Transverse colon (tissue), 3 donors: ENCODE data around the gene DAND5.

Experiments used
- EP300 ChIP-seq: sonication (generic); formaldehyde crosslinking; IDR thresholded peaks from one replicate; pipeline ENCODE4 v1.6.1; 2017; ENCODE audit warnings: antibody characterized with exemption, low read depth
- POLR2A ChIP-seq: fragments of 450-650 bp; IDR thresholded peaks from one replicate; pipeline ENCODE4 v1.6.1; 2016; ENCODE audit warnings: antibody characterized with exemption, mild to moderate bottlenecking, moderate library complexity
- TF ChIP-seq, protein P1 (sequence below), 5 experiments: fragments of 200-600 bp in 3 of 5; fragments of 450-650 bp in 2 of 5; sonication (generic) in 3 of 5; IDR thresholded peaks; 1 replicate in 2 of 5; 2 replicates in 3 of 5; pipeline ENCODE4 v1.5.1; 2016 to 2017; ENCODE audit warnings: antibody characterized with exemption in 5 of 5, inconsistent platforms in 3 of 5, mild to moderate bottlenecking in 2 of 5, moderate library complexity in 1 of 5

DNA sequence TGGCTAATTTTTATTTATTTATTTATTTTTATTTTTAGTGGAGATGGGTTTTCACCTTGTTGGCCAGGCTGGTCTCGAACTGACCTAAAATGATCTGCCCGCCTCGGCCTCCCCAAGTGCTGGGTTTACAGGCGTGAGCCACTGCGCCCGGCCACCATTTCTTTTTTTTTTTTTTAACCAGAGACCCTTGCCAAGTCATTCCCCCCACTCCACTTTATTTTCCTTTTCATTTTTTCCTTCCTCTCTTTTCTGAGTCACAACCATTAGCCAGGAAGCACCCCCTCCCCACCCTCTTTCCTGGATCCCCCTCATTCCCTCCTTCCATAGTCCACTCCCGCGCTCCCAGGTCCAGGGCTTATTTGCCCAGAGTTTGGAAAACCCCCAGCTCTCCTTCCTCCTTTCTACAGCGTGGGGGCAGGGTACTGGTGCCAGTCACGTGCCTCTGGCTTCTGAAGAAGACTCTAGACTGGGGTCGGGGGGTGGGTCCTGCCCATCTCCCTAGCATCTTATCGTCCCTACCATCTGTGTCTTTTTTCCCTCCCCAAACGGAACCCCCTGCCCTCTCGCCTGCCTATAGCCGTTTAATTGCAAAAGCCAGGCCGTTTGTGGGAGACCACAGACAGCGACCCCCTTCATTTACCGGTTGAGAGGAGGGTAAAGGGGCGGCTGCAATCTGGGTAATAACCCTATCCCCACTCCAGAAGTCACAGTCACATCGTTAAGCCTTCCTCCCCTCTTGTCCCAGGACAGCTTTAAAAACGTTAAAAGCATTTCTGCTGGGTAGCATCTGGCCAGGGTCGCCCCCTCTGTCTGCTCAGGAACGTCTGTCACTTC lies 32.1 kb upstream of the DAND5 start:
- TF ChIP-seq, protein P1, sequence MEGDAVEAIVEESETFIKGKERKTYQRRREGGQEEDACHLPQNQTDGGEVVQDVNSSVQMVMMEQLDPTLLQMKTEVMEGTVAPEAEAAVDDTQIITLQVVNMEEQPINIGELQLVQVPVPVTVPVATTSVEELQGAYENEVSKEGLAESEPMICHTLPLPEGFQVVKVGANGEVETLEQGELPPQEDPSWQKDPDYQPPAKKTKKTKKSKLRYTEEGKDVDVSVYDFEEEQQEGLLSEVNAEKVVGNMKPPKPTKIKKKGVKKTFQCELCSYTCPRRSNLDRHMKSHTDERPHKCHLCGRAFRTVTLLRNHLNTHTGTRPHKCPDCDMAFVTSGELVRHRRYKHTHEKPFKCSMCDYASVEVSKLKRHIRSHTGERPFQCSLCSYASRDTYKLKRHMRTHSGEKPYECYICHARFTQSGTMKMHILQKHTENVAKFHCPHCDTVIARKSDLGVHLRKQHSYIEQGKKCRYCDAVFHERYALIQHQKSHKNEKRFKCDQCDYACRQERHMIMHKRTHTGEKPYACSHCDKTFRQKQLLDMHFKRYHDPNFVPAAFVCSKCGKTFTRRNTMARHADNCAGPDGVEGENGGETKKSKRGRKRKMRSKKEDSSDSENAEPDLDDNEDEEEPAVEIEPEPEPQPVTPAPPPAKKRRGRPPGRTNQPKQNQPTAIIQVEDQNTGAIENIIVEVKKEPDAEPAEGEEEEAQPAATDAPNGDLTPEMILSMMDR (IDR thresholded peaks at IDR 0.05): no peak
- TF ChIP-seq POLR2A (no peak), EP300 (no peak)
